GM19099 (cell line): Measurements from ENCODE around the gene VAV1.

Experiments
- POLR2A ChIP-seq: IDR thresholded peaks from 3 replicates; pipeline ENCODE4 v1.6.1; 2011; ENCODE audit warnings: low read depth; ENCODE audit not compliant: insufficient read length; ENCODE audit errors: extremely low read depth

The VAV1 gene

GRCh38 chr19:6744381-6745301 lies 27.9 kb upstream of the VAV1 start:
- no peak for TF ChIP-seq POLR2A

- TF ChIP-seq POLR2A, result no peak
Measured at GRCh38 chr19:6745965-6746364, 26.5 kb upstream of the VAV1 start.

GRCh38 chr19:6750062-6750461 lies 22.4 kb upstream of the VAV1 start:
- TF ChIP-seq POLR2A, result no peak

GRCh38 chr19:6751189-6751588 lies 21.3 kb upstream of the VAV1 start:
- TF ChIP-seq POLR2A, result no peak

DNA sequence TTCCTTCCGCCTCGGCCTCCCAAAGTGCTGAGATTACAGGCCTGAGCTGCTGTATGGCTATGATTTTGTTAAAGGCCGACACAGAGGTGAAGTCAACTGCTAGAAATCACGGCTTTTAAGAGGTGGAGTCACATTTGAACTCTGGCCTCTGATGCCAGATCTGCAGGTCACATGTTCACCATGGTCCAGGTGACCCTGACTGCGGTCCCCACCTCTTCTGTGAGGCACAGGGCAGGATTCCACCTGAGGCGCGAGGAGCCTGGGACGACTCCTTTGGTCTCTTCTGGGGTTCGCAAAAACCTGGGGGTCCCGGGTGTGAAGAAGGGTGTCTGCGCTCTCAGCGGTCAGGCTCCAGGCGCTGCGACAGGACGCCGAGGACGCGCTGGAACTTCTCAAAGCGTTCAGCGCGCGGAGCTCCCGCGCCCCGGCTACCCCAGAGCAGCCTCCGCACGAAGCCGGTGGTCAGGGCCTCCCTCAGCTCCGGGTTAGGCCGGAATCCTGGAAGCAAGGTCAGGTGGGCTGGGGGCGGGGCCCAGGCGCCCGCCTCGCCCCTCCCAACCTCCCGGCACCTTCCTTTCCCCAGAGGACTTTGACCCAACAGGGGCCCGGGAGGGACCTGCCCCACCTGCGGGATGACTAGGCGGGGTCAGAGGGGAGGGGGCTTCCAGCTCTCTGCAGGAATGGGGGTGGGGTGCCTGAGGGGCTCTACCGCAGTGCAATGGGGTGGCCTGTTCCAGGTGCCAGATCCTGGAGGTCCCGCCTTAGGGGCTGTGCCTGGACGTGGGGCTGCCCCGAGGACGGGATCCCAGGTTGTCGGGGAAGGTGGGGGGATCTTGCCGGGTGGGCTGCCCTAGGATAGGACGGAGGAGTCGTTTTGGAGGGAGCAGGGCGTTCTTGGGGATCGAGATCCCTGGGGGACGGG lies 20.0 kb upstream of the VAV1 start:
- TF ChIP-seq POLR2A, result no peak

DNA sequence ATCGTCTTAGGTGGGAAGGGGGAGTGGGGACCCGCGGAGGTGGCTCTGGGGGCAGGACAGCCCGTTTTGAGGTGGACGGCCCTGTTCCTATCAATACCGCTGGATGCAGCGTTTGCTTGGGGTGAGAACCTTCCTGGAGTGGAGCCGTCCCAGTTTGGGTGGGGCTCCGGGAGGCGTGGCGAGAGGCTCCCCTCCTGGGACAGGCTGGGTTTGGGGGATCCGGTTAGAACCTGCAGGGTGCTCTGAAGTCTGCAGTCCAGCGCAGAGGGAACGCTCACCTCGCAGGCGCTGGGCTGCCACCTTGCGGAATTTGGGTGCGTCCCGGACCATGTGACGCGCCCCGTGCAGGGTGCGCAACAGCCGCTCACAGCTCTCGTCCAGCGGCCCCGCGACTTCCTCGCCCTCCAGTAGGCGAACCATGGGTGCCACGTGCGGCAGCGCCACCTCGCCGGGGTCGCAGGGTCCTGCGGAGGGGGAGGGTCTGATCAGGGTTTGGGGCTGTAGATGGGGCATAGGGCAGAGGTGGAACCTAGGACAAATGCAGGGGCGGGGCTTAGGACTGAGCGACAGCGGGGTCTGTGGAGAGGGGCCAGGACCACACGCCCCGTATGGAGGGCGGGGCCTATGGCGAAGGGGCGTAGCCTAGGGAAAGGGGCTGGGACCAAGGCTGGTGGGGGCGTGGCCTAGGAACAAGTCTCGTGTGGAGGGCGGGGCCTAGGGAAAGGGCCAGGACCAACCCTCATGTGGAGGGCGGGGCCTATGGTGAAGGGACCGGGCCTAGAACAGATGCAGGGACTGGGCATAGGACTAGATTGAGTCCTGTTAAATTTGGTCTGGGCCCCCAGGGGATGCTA lies 19.1 kb upstream of the VAV1 start:
- peak; percentile 43 for TF ChIP-seq POLR2A

- TF ChIP-seq POLR2A, result no peak
Measured at GRCh38 chr19:6754136-6754535, 18.4 kb upstream of the VAV1 start.

DNA sequence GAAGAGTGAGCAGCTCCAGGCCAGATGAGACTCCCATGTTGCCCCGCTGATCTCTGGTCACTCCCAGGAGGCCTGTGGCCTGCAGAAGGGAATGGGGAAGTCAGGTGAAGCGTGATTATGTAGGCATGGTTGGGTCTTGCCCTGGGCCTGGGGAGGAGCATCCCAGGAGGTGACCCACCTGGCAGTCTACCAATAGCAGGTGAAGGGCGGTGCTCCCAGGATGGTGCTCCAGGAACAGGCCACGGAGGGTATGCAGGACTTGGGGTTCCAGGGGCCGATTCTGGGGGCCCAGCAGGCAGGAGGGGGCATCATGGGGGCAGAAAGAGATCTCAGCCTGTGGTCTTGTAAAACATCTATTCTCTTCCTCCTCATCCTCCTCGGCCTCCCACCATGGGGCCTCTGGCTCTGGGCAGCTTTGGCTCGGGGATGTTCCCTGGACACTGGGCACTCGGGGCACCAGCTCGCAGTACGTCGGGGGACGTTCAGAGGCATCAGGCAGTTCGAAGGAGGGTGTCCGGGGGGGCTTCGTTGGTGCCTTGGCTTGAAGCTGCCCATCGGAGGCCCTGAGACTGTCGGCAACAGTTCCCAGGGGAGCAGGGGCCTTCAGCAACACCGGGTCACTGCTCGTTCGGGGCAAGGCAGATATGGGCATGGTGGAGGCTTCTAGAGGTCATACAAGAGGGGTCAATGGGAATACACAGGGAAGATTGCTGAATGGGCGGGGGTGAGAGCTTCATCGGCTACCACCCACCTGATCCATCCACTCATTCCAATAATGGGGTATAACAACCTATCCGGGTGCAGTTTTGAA lies 17.6 kb upstream of the VAV1 start:
- TF ChIP-seq POLR2A, result no peak

DNA sequence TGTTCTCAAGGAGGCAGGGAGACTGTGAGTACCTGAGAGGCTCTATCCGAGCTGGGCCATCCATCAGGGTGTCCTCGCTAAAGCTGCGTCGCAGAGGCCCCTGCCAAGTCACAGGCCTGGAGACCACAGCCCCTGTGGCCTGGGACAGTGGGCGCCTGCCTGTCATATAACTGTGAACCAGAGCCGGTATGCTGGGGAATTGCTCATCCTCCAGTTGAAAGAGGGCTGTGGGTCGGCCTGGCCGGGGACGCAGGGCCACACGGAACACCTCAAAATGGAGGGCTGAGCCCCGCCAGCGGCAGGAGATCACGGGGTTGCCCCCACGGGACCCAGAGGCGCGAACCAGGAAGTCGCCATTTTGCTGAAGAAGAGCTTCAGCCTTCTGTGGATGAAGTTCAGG lies 11.9 kb upstream of the VAV1 start:
- no peak for TF ChIP-seq POLR2A

GRCh38 chr19:6761053-6761676 lies 11.3 kb upstream of the VAV1 start:
- no peak for TF ChIP-seq POLR2A

GRCh38 chr19:6765738-6766356 lies 6.7 kb upstream of the VAV1 start:
- no peak for TF ChIP-seq POLR2A

DNA sequence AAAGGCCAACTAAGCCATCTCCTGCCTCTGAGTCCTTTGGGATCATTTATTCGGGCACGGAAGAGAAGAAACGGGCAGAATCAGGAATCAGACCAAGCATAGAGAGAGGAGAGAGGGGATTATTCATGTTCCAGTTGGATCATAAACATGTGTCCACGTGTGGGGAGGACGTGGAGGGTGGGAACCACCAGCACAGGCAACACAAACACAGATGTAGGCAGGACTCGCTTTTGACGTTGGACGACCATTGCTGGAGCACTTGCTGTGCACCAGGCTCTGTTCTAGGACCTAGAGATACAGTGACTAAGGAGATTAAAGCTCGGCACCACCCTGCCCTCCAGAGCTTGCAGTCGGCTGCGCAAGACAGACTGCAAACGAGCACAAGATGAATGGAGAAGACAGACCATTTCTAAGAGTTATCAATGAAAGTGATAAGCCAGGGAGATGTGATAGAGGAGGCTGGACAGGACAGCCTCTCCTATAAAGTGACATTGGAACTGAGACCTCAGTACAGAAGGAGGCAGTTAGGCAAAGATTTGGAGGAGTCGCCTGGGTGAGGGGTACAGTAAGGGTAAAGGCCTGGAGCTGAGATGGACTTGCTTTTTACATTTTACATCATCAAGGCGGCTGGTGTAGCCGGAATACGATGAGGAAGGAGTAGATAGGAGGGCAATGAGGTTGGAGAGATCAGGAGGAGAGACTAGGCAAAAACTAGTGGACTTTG lies 6.0 kb upstream of the VAV1 start:
- TF ChIP-seq POLR2A, result no peak

GRCh38 chr19:6767081-6767356 lies 5.5 kb upstream of the VAV1 start:
- TF ChIP-seq POLR2A, result no peak
